ENCODE data around the gene MUL1. TPM values are rescaled to one million over a fixed set of nuclear protein-coding genes. Genes with fewer than 3 reads are reported as not detected.

The MUL1 gene
- total RNA-seq, 1 experiment from 2014 or later: 24.7 TPM

DNA sequence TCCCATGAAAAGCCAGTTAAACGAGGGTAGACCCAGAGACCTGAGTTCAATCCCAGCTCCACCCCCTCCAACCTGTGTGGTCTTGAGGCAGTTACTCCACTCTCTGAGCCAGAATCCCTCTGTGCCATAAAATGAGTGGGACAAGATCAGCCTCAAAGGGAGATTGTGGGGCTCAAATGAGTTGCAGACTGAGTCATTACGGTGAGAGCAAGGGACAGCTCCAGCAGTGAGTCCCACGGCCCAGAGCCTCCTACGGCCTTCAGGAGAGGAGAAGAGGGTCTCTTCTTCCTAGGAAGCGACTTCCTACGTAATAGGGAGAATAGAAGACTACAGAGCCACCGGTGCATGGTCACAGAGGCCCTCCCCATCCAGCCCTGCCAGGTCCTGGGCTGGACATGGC is 15.2 kb downstream of the MUL1 start (continued):
- no peak for TF ChIP-seq CTCF (IDR thresholded peaks at IDR 0.05 in 2 of 3, conservative IDR thresholded peaks at IDR 0.05 in 1 of 3; ENCODE audit: borderline replicate concordance in 1 of 3, insufficient read depth in 1 of 3, low read depth in 2 of 3, low read length in 2 of 3)
- TF ChIP-seq EGR1 (IDR thresholded peaks at IDR 0.05; ENCODE audit: low read depth): no peak
- TF ChIP-seq JUND (IDR thresholded peaks at IDR 0.05): no peak
- no peak for TF ChIP-seq POLR2AphosphoS5 (IDR thresholded peaks at IDR 0.05; ENCODE audit: low read depth, low read length)
- TF ChIP-seq FOSL1 (IDR thresholded peaks at IDR 0.05; ENCODE audit: low read depth): no peak
- TF ChIP-seq SRF (IDR thresholded peaks at IDR 0.05; ENCODE audit: low read depth): no peak
- TF ChIP-seq EZH2phosphoT487 (IDR thresholded peaks at IDR 0.05; ENCODE audit: borderline replicate concordance): no peak
- TF ChIP-seq CBX3 (IDR thresholded peaks at IDR 0.05; ENCODE audit: low read depth): no peak
- no peak for TF ChIP-seq ATF3 (IDR thresholded peaks at IDR 0.05)
- TF ChIP-seq MAX (IDR thresholded peaks at IDR 0.05): no peak

GRCh38 chr1:20491866-20492265 is 16.1 kb downstream of the MUL1 start:
- intact Hi-C loops (cut with micrococcal nuclease): loop anchor here (5.0 kb wide), 1 partner anchor 325 kb away; no protein-coding TSS in a partner anchor
- POLR2A ChIA-PET: interaction anchor here (0.6 kb wide), 1 partner anchor 175 kb away, joined by 3 read pairs; no protein-coding TSS in a partner anchor
- RAD21 ChIA-PET (ENCODE audit: low non-redundant PET in 1 of 2, low total read pairs in 2 of 2, uncharacterized antibody in 2 of 2, unreplicated experiment in 2 of 2): no interaction called here

More at GRCh38 chr1:20491866-20492265, 16.1 kb downstream of the MUL1 start:
- Histone ChIP-seq H3K9me3 (ENCODE audit: control insufficient read depth in 1 of 2, insufficient read depth in 1 of 2, low read depth in 1 of 2, low read length in 2 of 2) (no peaks in the 10 kb centered on the region), H3K27ac (ENCODE audit: low read depth, low read length) (no peak overlapping the region), H3K4me1 (ENCODE audit: control insufficient read depth in 1 of 2, insufficient read depth in 2 of 2, low read length in 2 of 2) (peaks cover 35 to 52% of the 10 kb centered on the region in 2 experiments), H3K9me2 (ENCODE audit: insufficient read depth) (no peaks in the 10 kb centered on the region), H3K9ac (ENCODE audit: low read length) (no peak overlapping the region), H3K4me3 (replicated peaks in 1 of 2; ENCODE audit: low read depth in 1 of 2, low read length in 2 of 2) (no peak overlapping the region), H3K27me3 (ENCODE audit: insufficient read depth, low read length) (no peaks in the 10 kb centered on the region), H2AFZ (ENCODE audit: low read depth, low read length, poor library complexity, severe bottlenecking) (no peak overlapping the region), H4K20me1 (ENCODE audit: insufficient read depth) (no peaks in the 10 kb centered on the region), H3K79me2 (ENCODE audit: insufficient read depth, low read length) (no peaks in the 10 kb centered on the region), H3K4me2 (ENCODE audit: low read length) (no peak overlapping the region), H3K36me3 (ENCODE audit: control insufficient read depth in 1 of 2, insufficient read depth in 2 of 2, low read length in 2 of 2) (no peaks in the 10 kb centered on the region)
- no TSS peak for BruUV-seq (replicated peaks)
- CTCF ChIA-PET: interaction anchor here (3.9 to 4.8 kb wide), 2 partner anchors 129 to 280 kb away, joined by 35 to 47 read pairs; no protein-coding TSS in a partner anchor
- DNase-seq (ENCODE audit: low read depth, low spot score) (no peak), ATAC-seq (no peak)
- TF ChIP-seq MAX (IDR thresholded peaks at IDR 0.05) (no peak), ATF3 (IDR thresholded peaks at IDR 0.05) (no peak), JUND (IDR thresholded peaks at IDR 0.05) (no peak), REST (IDR thresholded peaks at IDR 0.05; ENCODE audit: low read depth) (no peak), CEBPB (IDR thresholded peaks at IDR 0.05; ENCODE audit: low read depth) (no peak), CBX3 (IDR thresholded peaks at IDR 0.05; ENCODE audit: low read depth) (no peak), SP1 (IDR thresholded peaks at IDR 0.05; ENCODE audit: low read depth) (no peak), FOSL1 (IDR thresholded peaks at IDR 0.05; ENCODE audit: low read depth) (no peak), EZH2phosphoT487 (IDR thresholded peaks at IDR 0.05; ENCODE audit: borderline replicate concordance) (no peak)
